HG03025 (cell line): ENCODE data around the gene TLCD3B.

Source experiments
- ATAC-seq: cut with Tn5 transposase; IDR thresholded peaks from one replicate; pipeline ENCODE4 v1.9.1; 2021; ENCODE audit warnings: mild to moderate bottlenecking, moderate library complexity; ENCODE audit not compliant: unreplicated experiment, low FRiP score

TLCD3B gene

DNA sequence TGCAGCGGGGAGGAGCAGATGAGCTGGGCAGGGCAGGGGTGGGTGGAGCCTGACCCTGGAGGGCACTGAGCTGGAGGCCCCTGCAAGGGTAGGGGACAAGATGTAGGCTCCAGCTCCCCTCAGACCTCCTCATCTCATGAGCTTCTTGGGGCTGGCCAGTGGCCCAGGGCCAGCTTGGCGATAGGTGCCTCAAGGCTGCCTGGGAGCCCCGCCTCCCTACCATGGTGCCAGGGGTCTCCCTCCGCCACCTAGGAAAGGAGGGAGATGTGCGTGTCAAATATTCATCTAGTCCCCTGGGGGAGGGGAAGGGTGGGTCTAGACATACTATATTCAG, 39.5 kb downstream of the TLCD3B start:
- no peak for ATAC-seq

DNA sequence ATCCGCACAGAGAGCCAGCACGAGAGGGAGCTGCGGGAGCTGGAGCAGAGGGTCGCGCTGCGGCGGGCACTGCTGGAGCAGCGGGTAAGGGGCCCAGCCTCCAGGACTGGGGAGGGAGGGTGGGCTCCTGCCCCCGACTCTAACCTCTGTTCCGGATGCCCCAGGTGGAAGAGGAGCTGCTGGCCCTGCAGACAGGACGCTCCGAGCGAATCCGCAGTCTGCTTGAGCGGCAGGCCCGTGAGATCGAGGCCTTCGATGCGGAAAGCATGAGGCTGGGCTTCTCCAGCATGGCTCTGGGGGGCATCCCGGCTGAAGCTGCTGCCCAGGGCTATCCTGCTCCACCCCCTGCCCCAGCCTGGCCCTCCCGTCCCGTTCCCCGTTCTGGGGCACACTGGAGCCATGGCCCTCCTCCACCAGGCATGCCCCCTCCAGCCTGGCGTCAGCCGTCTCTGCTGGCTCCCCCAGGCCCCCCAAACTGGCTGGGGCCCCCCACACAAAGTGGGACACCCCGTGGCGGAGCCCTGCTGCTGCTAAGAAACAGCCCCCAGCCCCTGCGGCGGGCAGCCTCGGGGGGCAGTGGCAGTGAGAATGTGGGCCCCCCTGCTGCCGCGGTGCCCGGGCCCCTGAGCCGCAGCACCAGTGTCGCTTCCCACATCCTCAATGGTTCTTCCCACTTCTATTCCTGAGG, 40.0 kb downstream of the TLCD3B start:
- ATAC-seq, result no peak

DNA sequence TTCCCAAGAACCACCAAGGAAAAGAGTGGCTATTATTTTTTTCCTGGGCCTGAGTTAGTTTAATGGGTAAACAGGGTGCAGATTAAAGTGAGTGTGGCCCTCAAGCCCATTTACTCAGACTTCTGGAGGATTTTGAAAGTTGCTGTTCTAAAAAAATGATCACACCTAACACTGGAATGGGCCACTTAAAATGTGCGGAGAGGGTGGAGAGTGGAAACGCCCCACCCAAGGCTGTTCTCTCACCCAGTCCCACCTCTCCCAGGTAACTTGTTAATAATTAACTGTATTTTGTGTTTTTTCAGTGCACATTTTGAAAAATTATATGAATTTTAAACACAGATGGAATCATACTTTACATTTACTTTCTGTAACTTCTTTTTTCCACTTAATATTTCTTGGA, 41.0 kb downstream of the TLCD3B start:
- no peak for ATAC-seq

GRCh38 chr16:29989111-29989858, 41.8 kb downstream of the TLCD3B start:
- no peak for ATAC-seq

DNA sequence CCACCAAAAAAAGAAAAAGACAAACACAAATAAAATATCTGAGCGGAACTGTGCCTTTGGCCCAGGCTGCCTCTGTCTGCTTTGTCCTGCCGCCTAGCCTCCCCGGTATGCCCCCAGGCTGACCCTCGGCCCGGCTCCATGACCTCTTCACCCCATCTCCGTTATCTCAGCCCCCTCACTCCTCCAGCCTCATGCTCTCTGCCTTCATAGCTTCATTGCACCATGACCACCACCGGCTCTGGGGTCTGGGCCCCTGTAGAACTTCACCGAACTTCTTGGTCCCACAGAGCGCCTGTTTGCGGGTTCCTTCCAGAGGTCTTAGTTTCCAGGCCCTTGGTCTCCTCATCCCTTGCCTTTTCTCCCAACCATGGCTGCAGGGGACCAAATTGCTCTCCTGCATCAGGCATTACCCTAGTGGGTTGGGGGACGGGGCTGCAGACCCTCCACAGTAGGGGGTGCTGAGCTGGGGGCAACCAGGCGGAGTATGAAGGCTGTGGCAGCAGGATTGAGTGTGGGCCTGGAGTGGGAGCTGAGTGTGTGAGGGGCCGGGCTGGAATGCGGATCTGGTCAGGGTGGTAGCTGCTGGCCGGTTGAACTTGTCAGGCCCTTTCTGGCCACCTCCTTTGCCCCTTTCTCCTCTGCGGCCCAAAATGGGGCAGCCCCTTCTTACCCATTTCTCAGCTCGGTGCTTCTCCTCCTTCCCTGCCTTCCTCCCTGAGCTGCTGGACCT, 42.6 kb downstream of the TLCD3B start:
- no peak for ATAC-seq

- ATAC-seq, result no peak
Measured at GRCh38 chr16:29987371-29988085, 43.5 kb downstream of the TLCD3B start.

DNA sequence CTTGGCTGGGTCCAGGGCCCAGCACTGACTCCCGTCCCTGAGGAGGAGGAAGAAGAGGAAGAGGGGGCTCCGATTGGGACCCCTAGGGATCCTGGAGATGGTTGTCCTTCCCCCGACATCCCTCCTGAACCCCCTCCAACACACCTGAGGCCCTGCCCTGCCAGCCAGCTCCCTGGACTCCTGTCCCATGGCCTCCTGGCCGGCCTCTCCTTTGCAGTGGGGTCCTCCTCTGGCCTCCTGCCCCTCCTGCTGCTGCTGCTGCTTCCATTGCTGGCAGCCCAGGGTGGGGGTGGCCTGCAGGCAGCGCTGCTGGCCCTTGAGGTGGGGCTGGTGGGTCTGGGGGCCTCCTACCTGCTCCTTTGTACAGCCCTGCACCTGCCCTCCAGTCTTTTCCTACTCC, 44.1 kb downstream of the TLCD3B start:
- no peak for ATAC-seq

- ATAC-seq, result no peak
Measured at GRCh38 chr16:29986231-29986630, 44.8 kb downstream of the TLCD3B start.

DNA sequence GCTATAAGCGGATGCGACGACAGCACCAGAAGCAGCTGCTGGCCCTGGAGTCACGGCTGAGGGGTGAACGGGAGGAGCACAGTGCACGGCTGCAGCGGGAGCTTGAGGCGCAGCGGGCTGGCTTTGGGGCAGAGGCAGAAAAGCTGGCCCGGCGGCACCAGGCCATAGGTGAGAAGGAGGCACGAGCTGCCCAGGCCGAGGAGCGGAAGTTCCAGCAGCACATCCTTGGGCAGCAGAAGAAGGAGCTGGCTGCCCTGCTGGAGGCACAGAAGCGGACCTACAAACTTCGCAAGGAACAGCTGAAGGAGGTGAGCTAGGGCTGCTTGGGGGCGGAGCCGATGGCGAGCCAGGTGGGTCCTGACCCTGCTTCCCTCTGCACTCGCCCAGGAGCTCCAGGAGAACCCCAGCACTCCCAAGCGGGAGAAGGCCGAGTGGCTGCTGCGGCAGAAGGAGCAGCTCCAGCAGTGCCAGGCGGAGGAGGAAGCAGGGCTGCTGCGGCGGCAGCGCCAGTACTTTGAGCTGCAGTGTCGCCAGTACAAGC, 45.7 kb downstream of the TLCD3B start:
- ATAC-seq, result no peak

GRCh38 chr16:29984764-29985147, 46.3 kb downstream of the TLCD3B start:
- ATAC-seq, result no peak

DNA sequence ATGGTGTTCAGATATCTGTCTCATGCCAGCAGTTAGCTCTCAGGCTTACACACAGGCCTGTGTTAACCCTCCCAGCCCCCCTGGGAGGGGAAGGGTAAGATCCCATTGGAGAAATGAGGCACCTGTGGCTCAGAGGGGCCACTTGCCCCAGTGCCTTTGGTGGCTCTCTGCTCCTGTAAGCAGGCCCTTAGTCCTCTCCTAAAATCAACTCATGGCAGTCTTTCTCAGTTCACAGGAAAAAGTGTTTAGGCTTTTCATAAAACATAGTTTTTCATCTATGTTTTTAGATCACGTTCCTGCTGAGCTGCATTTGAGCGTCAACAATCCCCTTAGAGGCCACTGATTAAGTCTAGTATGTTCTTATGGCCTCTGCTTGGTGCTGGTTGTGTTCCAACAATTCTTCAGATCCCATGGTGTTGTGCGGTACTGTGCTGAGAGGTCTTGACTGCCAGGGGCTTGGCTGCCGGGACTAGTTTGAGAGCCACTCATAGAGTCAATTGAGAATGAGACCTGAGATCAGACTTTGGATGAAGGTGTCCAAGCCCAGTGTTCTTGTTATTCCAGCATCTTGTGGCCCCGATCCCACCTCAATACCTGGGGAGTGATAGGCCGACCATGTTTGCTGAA, 46.8 kb downstream of the TLCD3B start:
- ATAC-seq, result no peak

DNA sequence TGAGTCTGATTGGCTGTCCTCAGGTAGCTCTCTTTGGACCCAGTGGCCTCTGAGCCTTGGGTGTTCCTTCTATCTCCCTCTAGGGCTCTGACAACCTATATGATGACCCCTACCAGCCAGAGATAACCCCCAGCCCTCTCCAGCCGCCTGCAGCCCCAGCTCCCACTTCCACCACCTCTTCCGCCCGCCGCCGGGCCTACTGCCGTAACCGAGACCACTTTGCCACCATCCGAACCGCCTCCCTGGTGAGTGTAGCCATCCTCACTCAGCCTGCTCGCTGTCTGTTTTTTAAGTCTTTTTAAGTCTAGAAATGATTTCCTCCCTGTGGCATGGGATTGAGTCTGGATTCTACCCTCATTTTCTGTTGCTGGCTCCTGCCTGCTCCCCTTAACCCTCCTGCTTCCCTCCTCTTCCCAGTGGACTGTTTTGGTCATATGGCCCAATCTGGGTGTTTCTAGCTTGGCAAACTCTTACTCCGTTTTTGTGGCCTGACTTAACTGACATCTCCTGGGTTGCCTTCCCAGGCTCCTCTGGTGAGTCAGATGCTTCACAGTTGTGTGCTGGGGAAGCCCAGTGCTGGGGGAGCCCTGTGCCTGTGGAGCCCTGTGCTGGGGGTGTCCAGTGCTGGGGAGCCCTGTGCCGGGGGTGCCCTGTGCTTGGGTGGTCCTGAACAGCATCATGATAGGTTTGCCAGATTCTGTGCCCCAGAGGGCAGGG, 47.5 kb downstream of the TLCD3B start:
- ATAC-seq, result no peak

- ATAC-seq, result no peak
Measured at GRCh38 chr16:29982560-29983419, 48.3 kb downstream of the TLCD3B start.

GRCh38 chr16:29978564-29979270, 52.4 kb downstream of the TLCD3B start:
- ATAC-seq, result no peak

DNA sequence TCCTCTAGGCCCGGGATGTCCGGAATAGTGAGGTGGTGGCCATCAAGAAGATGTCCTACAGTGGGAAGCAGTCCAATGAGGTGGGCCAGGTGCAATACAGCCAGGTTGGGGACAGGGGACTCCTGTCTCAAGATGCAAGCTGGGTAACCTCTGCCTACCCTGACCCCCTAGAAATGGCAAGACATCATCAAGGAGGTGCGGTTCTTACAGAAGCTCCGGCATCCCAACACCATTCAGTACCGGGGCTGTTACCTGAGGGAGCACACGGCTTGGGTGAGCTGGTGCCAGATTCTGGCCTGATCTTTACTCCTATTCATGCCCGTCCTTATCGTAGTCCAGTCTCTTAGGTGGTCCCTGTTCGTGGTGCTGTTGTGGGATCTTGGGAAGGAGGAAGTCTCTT, 53.0 kb downstream of the TLCD3B start:
- ATAC-seq, result no peak

DNA sequence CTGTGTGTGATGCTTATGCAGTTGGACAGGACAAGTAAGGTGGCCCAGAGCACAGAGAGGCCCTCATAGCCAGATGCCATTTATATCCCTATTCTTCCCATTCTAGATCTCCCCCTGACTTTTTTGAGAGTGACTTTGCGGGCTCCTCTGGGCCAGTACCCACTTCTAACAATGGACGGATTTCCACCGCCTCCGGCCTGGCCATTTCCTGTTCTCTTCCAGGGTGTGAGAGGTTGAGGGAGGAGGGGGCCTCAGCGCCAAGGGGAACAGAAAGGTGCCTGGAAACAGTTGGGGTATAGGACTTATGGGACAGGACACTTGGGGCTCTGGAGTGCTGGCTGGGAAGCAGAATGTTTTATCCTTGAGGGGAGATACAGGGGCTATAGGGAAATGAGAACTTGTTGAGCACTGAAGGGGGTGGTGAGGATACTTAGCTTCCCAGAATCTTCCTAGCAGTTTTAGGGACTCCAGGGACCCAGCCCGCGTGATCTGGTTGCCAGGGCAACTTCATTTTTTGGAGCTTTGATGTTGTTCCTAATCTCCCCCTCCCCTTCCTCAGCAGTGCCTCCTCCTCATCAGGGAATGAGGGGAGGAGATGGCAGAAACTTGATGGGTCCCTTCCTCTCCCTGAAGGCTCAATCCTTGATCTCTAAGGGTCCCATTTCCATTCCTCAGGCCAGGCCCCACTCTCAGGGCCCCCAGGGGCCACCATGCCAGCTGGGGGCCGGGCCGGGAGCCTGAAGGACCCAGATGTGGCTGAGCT, 53.8 kb downstream of the TLCD3B start:
- no peak for ATAC-seq

- ATAC-seq, result no peak
Measured at GRCh38 chr16:29975811-29976511, 55.1 kb downstream of the TLCD3B start.
